AG08395 (cell line): ENCODE data around the gene SGSM2.
A peak's percentile ranks its signal among the peaks of the same experiment; 100 is the strongest.

Experiments
- DNase-seq: peaks from one replicate; pipeline ENCODE4 v3.0.0; 2012; ENCODE audit warnings: mixed read lengths, low spot score

The SGSM2 gene

GRCh38 chr17:2386400-2387085, 49.2 kb downstream of the SGSM2 start:
- DNase-seq = no peak

- no peak for DNase-seq
These were observed 50.1 kb downstream of the SGSM2 start for GRCh38 chr17:2387086-2388019.

GRCh38 chr17:2388020-2388682, 50.9 kb downstream of the SGSM2 start:
- no peak for DNase-seq

GRCh38 chr17:2388683-2389055, 51.4 kb downstream of the SGSM2 start:
- DNase-seq = no peak

GRCh38 chr17:2390199-2390836, 53.0 kb downstream of the SGSM2 start:
- DNase-seq = peak; percentile 40

- DNase-seq = no peak
These were observed 54.4 kb downstream of the SGSM2 start for GRCh38 chr17:2391597-2392251.

GRCh38 chr17:2392252-2393173, 55.2 kb downstream of the SGSM2 start:
- DNase-seq = peak; percentile 93

- peak; percentile 83 for DNase-seq
These were observed 56.1 kb downstream of the SGSM2 start for GRCh38 chr17:2393174-2393953.

- DNase-seq = no peak
These were observed 56.9 kb downstream of the SGSM2 start for GRCh38 chr17:2393954-2394749.

- no peak for DNase-seq
These were observed 57.5 kb downstream of the SGSM2 start for GRCh38 chr17:2394775-2395201.

GRCh38 chr17:2395258-2396181, 58.2 kb downstream of the SGSM2 start:
- no peak for DNase-seq

GRCh38 chr17:2396192-2396567, 58.9 kb downstream of the SGSM2 start:
- DNase-seq = no peak

- DNase-seq = peak; percentile 73
These were observed 59.4 kb downstream of the SGSM2 start for GRCh38 chr17:2396568-2397246.

- DNase-seq = no peak
These were observed 60.2 kb downstream of the SGSM2 start for GRCh38 chr17:2397247-2398171.

- DNase-seq = no peak
These were observed 60.9 kb downstream of the SGSM2 start for GRCh38 chr17:2398182-2398581.
